HepG2 (cell line): ENCODE results near the gene GLRB. TPM values are rescaled to one million over a fixed set of nuclear protein-coding genes. Genes with fewer than 3 reads are reported as not detected.

Experiments
- ATAC-seq: fragments of 200-7000 bp; cut with Tn5 transposase; 3 replicates; pipeline ENCODE4 v1.9.1; 2020; ENCODE audit warnings: mild to moderate bottlenecking, moderate library complexity
- BruUV-seq: library from RNA; stranded (reverse); fragments of 400-500 nt; replicated peaks from 2 replicates; lab custom pipeline; 2021; lab: Mats Ljungman, UMichigan
- CTCF ChIA-PET: fragments of 300-600 bp; formaldehyde crosslinking; extraction: SDS; loops from one replicate; lab custom pipeline; 2021; ENCODE audit warnings: low total read pairs, inconsistent platforms, low intra/inter-chr PET ratio; lab: Yijun Ruan, JAX
- POLR2A ChIA-PET: fragments of 350-600 bp; sonication (Branson Sonifier 250); formaldehyde crosslinking; loops from one replicate; lab custom pipeline; 2020; ENCODE audit warnings: antibody characterized with exemption, inconsistent platforms; lab: Yijun Ruan, JAX
- DNase-seq: peaks from one replicate; pipeline ENCODE4 v3.0.0-alpha.2; 2015; ENCODE audit warnings: low spot score
- FAIRE-seq: peaks from 3 replicates; lab custom pipeline; 2011; peaks lifted over from hg19 to GRCh38; lab: Jason Lieb, UNC
- H2AFZ ChIP-seq: one replicate; pipeline ENCODE4 v1.6.1; 2011; ENCODE audit warnings: low read length, inconsistent platforms
- H3K27ac ChIP-seq: fragments of 300-600 bp; 3 replicates; pipeline ENCODE4 v1.8.0; 2011; ENCODE audit warnings: mixed run types, mild to moderate bottlenecking, mixed read lengths, low read length, inconsistent platforms; ENCODE audit not compliant: insufficient read depth; ENCODE audit errors: extremely low read length
- H3K27me3 ChIP-seq, 2 experiments: fragments of 200-600 bp in 1 of 2; 2 replicates in 1 of 2; 3 replicates in 1 of 2; pipeline versions ENCODE4 v1.6.0 to v1.8.0; 2011; ENCODE audit warnings: low read length in 2 of 2, mild to moderate bottlenecking in 2 of 2, moderate library complexity in 2 of 2, inconsistent platforms in 1 of 2; ENCODE audit not compliant: insufficient read depth in 2 of 2, control insufficient read depth in 1 of 2
- H3K36me3 ChIP-seq, 2 experiments: fragments of 200-600 bp in 1 of 2; replicated peaks in 1 of 2; 2 replicates in 1 of 2; 3 replicates in 1 of 2; pipeline versions ENCODE4 v1.5.1 to v1.8.0; 2011; ENCODE audit warnings: low read length in 2 of 2, inconsistent platforms in 1 of 2; ENCODE audit not compliant: insufficient read depth in 2 of 2, control insufficient read depth in 1 of 2
- H3K4me1 ChIP-seq: 2 replicates; pipeline ENCODE4 v1.5.1; 2012; ENCODE audit warnings: low read length, inconsistent platforms; ENCODE audit not compliant: insufficient read depth
- H3K4me2 ChIP-seq: 2 replicates; pipeline ENCODE4 v1.6.0; 2011; ENCODE audit warnings: low read depth, low read length, inconsistent platforms
- H3K4me3 ChIP-seq, 3 experiments: fragments of 200-600 bp in 1 of 3; sonication (generic), shearing (Covaris generic) in 1 of 3; replicated peaks in 1 of 3; 2 replicates each; pipeline ENCODE4 v1.5.1; 2011 to 2016; ENCODE audit warnings: low read length in 3 of 3, inconsistent platforms in 2 of 3, low read depth in 2 of 3, mild to moderate bottlenecking in 2 of 3, control low read depth in 1 of 3, mixed read lengths in 1 of 3; ENCODE audit not compliant: insufficient read depth in 1 of 3
- H3K79me2 ChIP-seq: one replicate; pipeline ENCODE4 v1.6.1; 2011; ENCODE audit warnings: low read length, inconsistent platforms; ENCODE audit not compliant: insufficient read depth
- H3K9ac ChIP-seq: 2 replicates; pipeline ENCODE4 v1.6.0; 2011; ENCODE audit warnings: mild to moderate bottlenecking, low read depth, low read length, inconsistent platforms; ENCODE audit not compliant: insufficient read depth
- H3K9me3 ChIP-seq: 2 replicates; pipeline ENCODE4 v1.5.1; 2012; ENCODE audit warnings: mild to moderate bottlenecking, low read length
- H4K20me1 ChIP-seq: 2 replicates; pipeline ENCODE4 v1.6.0; 2011; ENCODE audit warnings: inconsistent platforms, mild to moderate bottlenecking, low read length, moderate library complexity; ENCODE audit not compliant: insufficient read depth
- CTCF ChIP-seq: sonication (generic); formaldehyde crosslinking; IDR thresholded peaks from 2 replicates; pipeline ENCODE4 v1.5.0; 2020; ENCODE audit warnings: mild to moderate bottlenecking, missing genetic modification reagents, moderate library complexity
- EHMT2 ChIP-seq: fragments of 200-600 bp; sonication (generic); IDR thresholded peaks from 2 replicates; pipeline ENCODE4 v1.7.0; 2017; ENCODE audit warnings: antibody characterized with exemption, low read depth, low read length, borderline replicate concordance
- GABPB1 ChIP-seq: IDR thresholded peaks from 2 replicates; pipeline ENCODE4 v1.6.1; 2016; ENCODE audit warnings: mild to moderate bottlenecking, missing genetic modification reagents, moderate library complexity, missing compliant biosample characterization
- MIER2 ChIP-seq: IDR thresholded peaks from 2 replicates; pipeline ENCODE4 v1.6.1; 2016; ENCODE audit warnings: missing biosample characterization, missing genetic modification reagents
- PCBP1 ChIP-seq: fragments of 200-400 bp; formaldehyde crosslinking; IDR thresholded peaks from 2 replicates; pipeline ENCODE4 v1.6.1; 2017; ENCODE audit warnings: mild to moderate bottlenecking, low read depth, low read length, borderline replicate concordance
- SMC3 ChIP-seq: IDR thresholded peaks from 2 replicates; pipeline ENCODE4 v1.6.1; 2011; ENCODE audit warnings: low read length, improper control_type of control experiment
- STAG1 ChIP-seq: sonication (generic); formaldehyde crosslinking; IDR thresholded peaks from 2 replicates; pipeline ENCODE4 v1.4.0; 2020; ENCODE audit warnings: missing genetic modification reagents
- ZNF230 ChIP-seq: sonication (generic); formaldehyde crosslinking; IDR thresholded peaks from 2 replicates; pipeline ENCODE4 v1.4.0; 2020; ENCODE audit warnings: mild to moderate bottlenecking, missing genetic modification reagents
- WGBS: methylation state at CpG from one replicate; pipeline ENCODE4 v1.1.6; 2017; ENCODE audit warnings: low lambda C conversion rate; 5-methylcytosine and 5-hydroxymethylcytosine counted together
- in situ Hi-C: cut with HindIII; loops from 2 replicates; pipeline ENCODE4 v1.10.0; 2017; ENCODE audit warnings: low pct_unique_long_range_greater_than_20kb; ENCODE audit not compliant: extremely low pct_ligation_motif_present
- intact Hi-C: fragments of 100-400 bp; cut with micrococcal nuclease; formaldehyde crosslinking; loops from one replicate; pipeline ENCODE4 v1.10.0; 2022; ENCODE audit not compliant: unreplicated experiment
- polyA plus RNA-seq, 8 experiments: library from polyadenylated mRNA; depleted of rRNA in 3 of 8; stranded (reverse) in 7 of 8; unstranded in 1 of 8; fragments of >200 nt; fragmentation: Illumina TruSeq in 4 of 8; extraction: Trizol in 4 of 8; gene quantifications; 2 replicates each; pipeline versions ENCODE4 v1.2.1 to v1.2.3, GENCODE V29; 2011 to 2016; ENCODE audit warnings: low read depth in 4 of 8, missing spikeins in 1 of 8, mixed read lengths in 1 of 8; ENCODE audit not compliant: insufficient read depth in 1 of 8
- total RNA-seq, 5 experiments: library from RNA; depleted of rRNA; stranded (reverse); fragments of >200 nt; fragmentation: Illumina TruSeq; extraction: Trizol; gene quantifications; 2 replicates each; pipeline ENCODE4 v1.2.3, GENCODE V29; 2016; ENCODE audit warnings: low read depth in 1 of 5
- TF ChIP-seq, protein P1 (sequence below): sonication (generic); formaldehyde crosslinking; IDR thresholded peaks from 2 replicates; pipeline ENCODE4 v1.9.0; 2022; ENCODE audit warnings: missing genetic modification reagents, mild to moderate bottlenecking, borderline replicate concordance

The GLRB gene
- total and polyA plus RNA-seq, 2 of the 13 experiments (the other 11 are each of a cell fraction or from before 2014, with no cell fraction given) = 0.17 to 0.24 TPM

GRCh38 chr4:157204634-157205244 lies 128.8 kb downstream of the GLRB start (continued):
- TF ChIP-seq, protein P1, sequence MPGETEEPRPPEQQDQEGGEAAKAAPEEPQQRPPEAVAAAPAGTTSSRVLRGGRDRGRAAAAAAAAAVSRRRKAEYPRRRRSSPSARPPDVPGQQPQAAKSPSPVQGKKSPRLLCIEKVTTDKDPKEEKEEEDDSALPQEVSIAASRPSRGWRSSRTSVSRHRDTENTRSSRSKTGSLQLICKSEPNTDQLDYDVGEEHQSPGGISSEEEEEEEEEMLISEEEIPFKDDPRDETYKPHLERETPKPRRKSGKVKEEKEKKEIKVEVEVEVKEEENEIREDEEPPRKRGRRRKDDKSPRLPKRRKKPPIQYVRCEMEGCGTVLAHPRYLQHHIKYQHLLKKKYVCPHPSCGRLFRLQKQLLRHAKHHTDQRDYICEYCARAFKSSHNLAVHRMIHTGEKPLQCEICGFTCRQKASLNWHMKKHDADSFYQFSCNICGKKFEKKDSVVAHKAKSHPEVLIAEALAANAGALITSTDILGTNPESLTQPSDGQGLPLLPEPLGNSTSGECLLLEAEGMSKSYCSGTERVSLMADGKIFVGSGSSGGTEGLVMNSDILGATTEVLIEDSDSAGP = peak; percentile 20; the same call in 1 of the 2 replicates
- TF ChIP-seq EHMT2 = no peak
- TF ChIP-seq GABPB1 (CRISPR knock-in tag) = peak; percentile 52; the same call in 1 of the 2 replicates

- FAIRE-seq = peak; percentile 28
- Histone ChIP-seq H2AFZ (no peak overlapping the region), H3K4me2 (no peak overlapping the region), H3K4me1 (no peaks in the 10 kb centered on the region), H3K27me3 (peaks cover 0 to 1% of the 10 kb centered on the region in 2 experiments; a peak in 1 of 5 replicates), H3K79me2 (no peaks in the 10 kb centered on the region), H3K9ac (no peak overlapping the region), H3K4me3 (no peak overlapping the region), H3K36me3 (no peaks in the 10 kb centered on the region), H3K27ac (no peak overlapping the region), H4K20me1 (peaks cover 4% of the 10 kb centered on the region; the same call in 1 of the 2 replicates), H3K9me3 (no peaks in the 10 kb centered on the region)
- no TSS peak for BruUV-seq
- CTCF ChIA-PET = interaction anchor here (3.4 kb wide), 1 partner anchor 761 kb away, joined by 25 read pairs; no protein-coding TSS in a partner anchor
- in situ Hi-C loops (no loop called here), intact Hi-C loops (loop anchor here (1.0 to 5.0 kb wide), 2 partner anchors 240 to 761 kb away; no protein-coding TSS in a partner anchor)
- DNase-seq = peak; percentile 3
- no peak for TF ChIP-seq ZNF230 (CRISPR knock-in tag)
- no peak for TF ChIP-seq PCBP1
- TF ChIP-seq STAG1 (CRISPR knock-in tag) = peak; percentile 65
- TF ChIP-seq SMC3 = peak; percentile 46
- TF ChIP-seq CTCF (CRISPR knock-in tag) = peak; percentile 42
- peak; percentile 52; the same call in 1 of the 2 replicates for TF ChIP-seq MIER2 (CRISPR knock-in tag)
- POLR2A ChIA-PET = no interaction called here
- WGBS = 16% methylated on average over 3 of the region's 3 CpGs
- ATAC-seq = no peak
Observed at GRCh38 chr4:157217708-157218107, 141.8 kb downstream of the GLRB start.
